HG03558 (cell line): ENCODE results near the gene CRYBG2.
"Not testable (repeated sequence)": the region's sequence is repeated elsewhere in the genome, so short reads cannot be mapped to it uniquely, and the experiment has no call there.

Experiments
- ATAC-seq: cut with Tn5 transposase; IDR thresholded peaks from one replicate; pipeline ENCODE4 v1.9.1; 2021; ENCODE audit warnings: moderate number of reproducible peaks; ENCODE audit not compliant: unreplicated experiment; ENCODE audit errors: extremely low read depth

CRYBG2 gene

DNA sequence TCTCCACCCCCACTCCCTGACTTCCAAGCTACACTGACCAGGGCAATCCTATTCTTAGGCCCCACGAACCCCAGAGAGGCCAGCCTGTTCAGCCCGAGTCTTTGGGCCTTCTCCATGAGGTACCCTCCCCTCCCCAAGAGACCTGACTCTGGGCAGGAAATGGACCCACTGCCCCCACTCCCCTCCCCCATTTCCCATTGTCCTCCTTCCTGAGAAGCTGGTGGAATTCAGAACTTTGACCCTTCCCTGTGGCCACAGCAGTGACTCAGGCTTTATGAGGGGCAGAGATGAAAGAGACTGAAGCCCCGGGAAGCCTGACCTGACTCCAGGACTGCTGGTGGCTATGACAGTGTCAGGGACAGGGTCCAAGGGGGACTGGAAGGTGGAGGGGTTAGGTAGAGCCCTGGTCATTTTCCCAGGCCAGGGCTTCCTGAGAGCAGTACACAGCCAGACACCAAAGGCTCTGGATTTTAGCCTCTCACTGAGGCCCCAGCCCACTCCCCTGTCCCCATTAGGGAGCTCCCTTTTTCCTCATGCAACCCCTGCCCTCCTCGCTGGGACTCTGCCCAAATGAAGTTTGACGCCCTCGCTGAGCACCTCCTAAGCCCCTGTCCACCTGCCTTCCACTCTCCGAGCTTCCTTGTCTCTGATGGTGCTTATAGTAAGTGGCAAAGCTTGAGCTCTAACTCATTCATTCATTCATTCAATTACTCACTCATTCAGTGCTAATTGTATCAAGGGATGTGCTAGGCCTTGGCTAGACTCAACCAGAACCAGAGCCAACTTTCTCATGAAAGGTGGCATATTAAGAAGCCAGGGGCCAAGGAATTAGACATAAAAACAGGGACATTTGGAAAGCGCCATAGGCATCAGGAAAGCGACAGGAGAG, 3.0 kb downstream of the CRYBG2 start:
- no peak for ATAC-seq

GRCh38 chr1:26350343-26350700, 3.6 kb downstream of the CRYBG2 start:
- no peak for ATAC-seq

DNA sequence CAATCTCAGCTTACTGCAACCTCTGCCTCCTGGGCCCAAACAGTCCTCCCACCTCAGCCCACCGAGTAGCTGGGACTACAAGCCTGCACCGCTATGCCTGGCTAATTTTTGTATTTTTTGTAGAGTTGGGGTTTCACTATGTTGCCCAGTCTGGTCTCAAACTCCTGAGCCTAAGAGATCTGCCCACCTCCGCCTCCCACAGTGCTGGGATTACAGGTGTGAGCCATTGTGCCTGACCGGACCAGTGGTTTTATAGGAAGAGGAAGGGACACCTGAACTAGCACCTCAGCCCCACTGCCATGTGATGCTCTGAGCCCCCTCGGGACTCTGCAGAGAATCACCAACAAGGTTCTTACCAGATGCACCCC, 4.1 kb downstream of the CRYBG2 start:
- ATAC-seq, result no peak

DNA sequence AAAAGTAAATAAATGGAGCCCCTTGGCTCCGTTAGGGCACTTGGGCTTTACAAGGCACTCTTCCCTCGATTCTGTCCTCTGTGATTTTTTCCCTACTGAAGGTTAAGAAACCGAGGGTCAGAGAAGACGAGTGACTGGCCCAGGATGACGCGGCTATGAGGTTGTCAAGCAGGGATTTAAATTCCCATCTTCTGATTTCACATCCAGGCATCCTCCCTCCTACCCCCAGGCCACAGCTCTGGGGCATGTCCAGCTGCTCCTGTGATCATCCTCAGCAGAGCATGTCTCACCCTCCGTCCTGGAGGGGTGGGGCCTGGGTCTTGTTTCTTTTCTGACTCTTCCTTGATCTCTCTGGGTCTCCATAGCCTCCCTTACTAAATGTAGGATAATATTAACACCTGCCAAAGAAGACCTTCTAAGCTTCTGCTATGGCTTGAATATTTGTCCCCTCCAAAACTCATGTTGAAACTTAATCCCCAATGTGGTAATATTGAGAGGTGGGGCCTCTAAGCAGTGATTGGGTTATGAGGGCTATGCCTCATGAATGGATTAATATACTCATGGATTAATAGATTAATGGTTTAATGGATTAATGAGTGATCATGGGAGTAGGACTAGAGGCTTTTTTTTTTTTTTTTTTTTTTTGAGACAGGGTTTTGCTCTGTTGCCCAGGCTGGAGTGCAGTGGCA, 4.6 kb downstream of the CRYBG2 start:
- ATAC-seq, result no peak

GRCh38 chr1:26346274-26347033, 7.5 kb downstream of the CRYBG2 start:
- ATAC-seq, result no peak

- no peak for ATAC-seq
Measured at GRCh38 chr1:26345718-26346117, 8.2 kb downstream of the CRYBG2 start.

- ATAC-seq, result no peak
Measured at GRCh38 chr1:26344147-26344920, 9.6 kb downstream of the CRYBG2 start.

DNA sequence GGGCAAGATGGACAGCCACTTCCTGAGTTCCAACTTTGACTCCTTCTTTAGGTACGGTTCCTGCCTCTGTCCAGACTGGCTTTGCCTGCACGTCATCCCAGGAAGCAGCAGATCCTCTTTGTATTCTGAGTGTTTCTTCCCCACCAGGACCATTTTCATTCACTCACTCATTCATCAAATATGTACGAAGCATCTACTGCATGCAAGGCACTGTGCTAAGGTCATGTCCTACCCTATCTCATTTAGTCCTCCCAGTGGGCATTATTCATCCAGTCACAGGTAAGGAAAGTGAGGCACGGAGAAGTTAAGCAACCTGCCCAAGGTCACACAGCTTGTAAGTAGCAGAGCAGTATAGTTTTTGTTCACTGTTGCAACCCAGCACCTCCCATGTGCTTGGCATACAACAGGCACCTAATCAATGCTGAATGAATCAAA, 13.9 kb downstream of the CRYBG2 start:
- no peak for ATAC-seq

DNA sequence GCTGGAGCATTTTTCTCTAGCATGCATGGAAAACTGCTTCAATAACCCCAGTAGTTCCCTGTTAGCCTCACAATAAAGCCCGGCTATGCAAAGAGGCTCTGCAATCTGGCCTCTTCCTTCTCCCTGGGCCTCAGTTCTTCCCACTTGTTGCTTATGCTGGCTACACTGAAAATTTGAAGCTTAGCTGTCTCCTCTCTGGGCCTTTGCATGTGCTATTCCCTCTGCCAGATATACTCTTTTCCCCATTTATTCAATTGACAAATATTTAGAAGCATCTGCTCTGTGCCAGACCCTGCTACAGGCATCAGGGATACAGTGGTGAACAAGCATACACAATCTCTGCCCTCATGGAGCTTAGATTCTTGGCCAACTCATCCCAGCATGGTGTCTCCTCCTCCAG, 15.3 kb downstream of the CRYBG2 start:
- ATAC-seq, result no peak

DNA sequence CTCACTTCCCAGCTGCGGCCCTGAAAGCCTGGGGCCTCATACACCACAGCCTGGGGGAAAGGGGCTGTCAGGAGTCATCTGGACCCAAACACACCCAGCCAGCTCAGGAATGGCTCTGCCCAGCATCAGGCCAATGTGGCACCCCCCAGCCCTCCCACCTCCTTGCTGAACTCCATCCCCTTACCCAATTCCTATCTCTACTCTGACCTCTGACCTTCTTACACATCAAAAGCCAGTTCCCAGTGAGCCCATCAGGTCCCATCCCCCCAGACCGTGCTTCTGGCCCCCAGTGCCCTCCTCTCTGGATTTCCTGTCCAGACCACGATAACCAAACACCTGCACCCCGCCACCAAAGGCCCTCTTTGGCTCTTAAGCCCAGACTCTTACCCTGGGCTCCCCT, 16.3 kb downstream of the CRYBG2 start:
- ATAC-seq, result no peak

DNA sequence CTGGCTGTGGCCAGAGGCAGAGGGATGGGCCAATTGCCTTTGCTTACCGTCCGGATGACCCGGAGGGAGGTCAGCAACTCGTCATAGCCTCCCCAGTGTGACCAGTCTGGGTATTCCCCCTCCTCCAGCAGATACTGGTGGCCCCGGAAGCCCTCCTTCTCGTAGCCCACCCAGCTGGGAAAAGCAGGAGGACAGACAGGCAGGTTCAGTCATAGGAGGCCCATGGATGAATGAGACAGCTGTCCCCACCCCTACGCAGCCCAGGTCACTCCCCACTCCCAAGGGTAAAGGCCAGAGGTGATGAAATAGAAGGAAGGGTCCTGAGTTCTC, 16.8 kb downstream of the CRYBG2 start:
- ATAC-seq, result no peak

DNA sequence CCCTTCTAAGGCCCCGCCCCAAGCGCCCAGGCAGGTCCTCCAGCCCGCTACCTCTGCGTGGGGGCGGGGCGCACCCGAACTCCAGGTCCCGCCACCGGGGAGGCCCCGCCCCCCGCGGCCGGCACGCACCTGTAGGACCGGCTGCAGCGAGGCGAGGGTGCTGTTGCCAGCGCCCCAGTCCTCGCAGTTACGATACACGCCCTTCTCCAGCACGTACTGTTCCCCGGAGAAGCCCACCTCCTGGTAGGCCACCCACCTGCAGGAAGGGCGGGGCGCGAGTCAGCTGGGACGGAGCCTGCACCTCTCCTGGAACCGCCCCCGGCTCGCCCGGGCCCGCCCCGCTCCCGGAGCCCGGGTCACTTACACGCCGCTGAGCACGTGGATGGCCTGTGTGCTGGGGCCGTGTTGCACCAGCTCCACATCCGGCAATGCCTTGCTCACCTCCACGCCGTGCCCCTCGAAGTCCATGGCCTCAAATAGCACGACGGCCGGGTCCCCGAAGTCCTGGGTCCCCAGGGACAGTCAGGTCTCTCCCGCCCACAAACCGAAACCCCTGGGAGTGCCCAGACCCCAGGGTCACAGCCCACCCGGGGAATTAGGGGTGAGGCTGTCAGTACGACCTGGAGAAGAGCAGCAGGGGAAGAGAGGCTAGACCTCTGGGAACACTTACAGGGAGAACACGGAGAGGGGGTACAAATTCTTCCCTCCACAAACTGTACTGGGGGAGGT, 17.3 kb downstream of the CRYBG2 start:
- no peak for ATAC-seq

GRCh38 chr1:26335774-26336476, 18.0 kb downstream of the CRYBG2 start:
- no peak for ATAC-seq

DNA sequence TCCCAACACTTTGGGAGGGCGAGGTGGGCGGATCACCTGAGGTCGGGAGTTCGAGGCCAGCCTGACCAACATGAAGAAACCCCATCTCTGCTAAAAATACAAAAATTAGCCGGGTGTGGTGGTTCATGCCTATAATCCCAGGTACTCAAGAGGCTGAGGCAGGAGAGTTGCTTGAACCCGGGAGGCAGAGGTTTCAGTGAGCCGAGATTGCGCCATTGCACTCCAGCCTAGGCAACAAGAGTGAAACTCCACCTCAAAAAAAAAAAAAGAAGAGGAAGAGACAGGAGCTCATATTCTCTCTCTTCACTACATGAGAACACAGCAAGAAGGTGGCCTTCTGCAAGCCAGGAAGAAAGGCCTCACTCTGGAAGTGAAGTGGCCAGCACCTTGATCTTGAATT, 20.6 kb downstream of the CRYBG2 start:
- ATAC-seq, result not testable (repeated sequence)

GRCh38 chr1:26330276-26330675, 23.7 kb downstream of the CRYBG2 start:
- ATAC-seq, result no peak

DNA sequence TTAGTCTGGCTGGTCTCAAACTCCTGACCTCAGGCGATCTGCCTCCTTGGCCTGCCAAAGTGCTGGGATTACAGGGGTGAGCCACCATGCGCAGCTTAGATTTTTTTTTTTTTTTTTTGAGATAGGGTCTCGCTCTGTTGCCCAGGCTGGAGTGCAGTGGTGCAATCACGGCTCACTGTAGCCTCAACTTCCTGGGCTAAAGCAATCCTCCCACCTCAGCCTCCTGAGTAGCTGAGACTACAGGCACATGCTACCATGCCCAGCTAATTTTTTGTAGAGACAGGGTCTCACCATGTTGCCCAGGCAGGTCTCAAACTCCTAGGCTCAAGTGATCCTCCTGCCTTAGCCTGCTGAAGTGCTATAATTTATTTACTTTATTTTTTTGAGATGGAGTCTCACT, 24.6 kb downstream of the CRYBG2 start:
- not testable (repeated sequence) for ATAC-seq

DNA sequence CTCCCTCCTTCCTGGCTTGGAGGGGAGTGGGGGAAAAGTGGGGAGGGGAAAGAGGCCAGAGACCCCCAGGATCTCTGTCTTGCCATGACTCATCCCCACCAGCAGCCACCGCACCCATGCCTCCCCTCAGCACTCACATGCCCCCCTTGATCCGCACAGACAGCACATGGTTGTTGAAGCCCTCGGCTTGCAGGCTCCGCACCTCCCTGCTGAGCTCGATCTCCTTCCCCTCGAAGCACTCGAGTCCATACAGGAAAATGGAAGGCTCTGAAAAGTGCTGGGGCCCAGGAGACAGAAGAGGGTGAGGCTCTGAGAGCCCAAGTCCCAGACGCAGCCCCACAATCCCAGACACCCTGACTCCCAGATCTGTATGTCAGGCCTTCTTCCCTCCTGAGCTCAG, 25.3 kb downstream of the CRYBG2 start:
- ATAC-seq, result no peak

DNA sequence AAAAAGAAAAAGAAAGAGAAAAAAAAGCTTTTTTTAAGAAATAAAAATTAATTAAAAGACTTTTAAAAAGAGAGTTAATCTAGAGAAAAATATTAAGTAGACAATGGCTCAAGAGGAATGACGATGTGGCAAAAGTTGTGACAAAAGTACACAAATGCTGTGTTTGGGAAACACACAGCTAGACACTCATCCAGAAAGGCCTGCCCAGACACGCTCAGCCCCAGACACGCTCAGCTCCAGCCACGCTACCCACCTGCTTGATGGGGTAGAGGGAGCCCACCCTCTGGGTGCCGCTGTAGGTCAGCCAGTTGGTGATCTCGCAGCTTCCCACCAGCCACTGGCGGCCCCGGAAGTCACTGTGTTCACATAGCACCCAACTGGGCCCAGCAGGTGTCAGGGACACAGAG, 26.0 kb downstream of the CRYBG2 start:
- no peak for ATAC-seq

GRCh38 chr1:26324550-26324949, 29.4 kb downstream of the CRYBG2 start:
- no peak for ATAC-seq
